IMR-90 (cell line): ENCODE results near the gene MMAB. TPM values are rescaled to one million over a fixed set of nuclear protein-coding genes. Genes with fewer than 3 reads are reported as not detected.

Experiments
- ATAC-seq: fragments of 200-7000 bp; cut with Tn5 transposase; 2 replicates; pipeline ENCODE4 v1.9.1; 2020; ENCODE audit warnings: low read depth, mild to moderate bottlenecking, moderate library complexity
- BruUV-seq: library from RNA; stranded (reverse); fragments of 400-500 nt; replicated peaks from 2 replicates; lab custom pipeline; 2021; lab: Mats Ljungman, UMichigan
- CTCF ChIA-PET: fragments of 300-600 bp; formaldehyde crosslinking; extraction: SDS; loops from one replicate; lab custom pipeline; 2021; ENCODE audit warnings: antibody characterized with exemption; lab: Yijun Ruan, JAX
- POLR2A ChIA-PET: fragments of 300-600 bp; sonication (Branson Sonifier 250); formaldehyde crosslinking; loops from one replicate; lab custom pipeline; 2022; ENCODE audit warnings: antibody characterized with exemption; ENCODE audit not compliant: unreplicated experiment; lab: Charles Lee
- DNase-seq: peaks from one replicate; pipeline ENCODE4 v3.0.0; 2013
- H2AFZ ChIP-seq: replicated peaks from 2 replicates; pipeline ENCODE3; 2013; ENCODE audit warnings: low read length, mild to moderate bottlenecking; ENCODE audit not compliant: poor library complexity
- H2AK5ac ChIP-seq: 2 replicates; pipeline ENCODE4 v1.6.1; 2013; ENCODE audit warnings: low read depth, low read length, inconsistent platforms
- H2AK9ac ChIP-seq: replicated peaks from 2 replicates; pipeline ENCODE3; 2013; ENCODE audit warnings: mild to moderate bottlenecking, low read depth, low read length, moderate library complexity; ENCODE audit not compliant: poor library complexity
- H2BK120ac ChIP-seq: 2 replicates; pipeline ENCODE4 v1.6.1; 2013; ENCODE audit warnings: low read depth, low read length, inconsistent platforms
- H2BK15ac ChIP-seq: 3 replicates; pipeline ENCODE4 v1.6.1; 2013; ENCODE audit warnings: low read depth, low read length, inconsistent platforms
- H2BK20ac ChIP-seq: 2 replicates; pipeline ENCODE4 v1.6.1; 2013; ENCODE audit warnings: low read depth, mild to moderate bottlenecking, inconsistent platforms, low read length, moderate library complexity
- H2BK5ac ChIP-seq: 2 replicates; pipeline ENCODE4 v1.6.1; 2013; ENCODE audit warnings: mild to moderate bottlenecking, low read depth, low read length, inconsistent platforms; ENCODE audit not compliant: poor library complexity, severe bottlenecking
- H3K14ac ChIP-seq: replicated peaks from 2 replicates; pipeline ENCODE4 v1.6.1; 2013; ENCODE audit warnings: low read depth, low read length, inconsistent platforms
- H3K18ac ChIP-seq: 2 replicates; pipeline ENCODE4 v1.6.1; 2013; ENCODE audit warnings: low read depth, low read length, control low read depth
- H3K23ac ChIP-seq: 2 replicates; pipeline ENCODE4 v1.6.1; 2013; ENCODE audit warnings: low read depth, low read length, inconsistent platforms
- H3K27ac ChIP-seq: 2 replicates; pipeline ENCODE4 v1.5.1; 2013; ENCODE audit warnings: mild to moderate bottlenecking, control low read depth, low read length; ENCODE audit not compliant: insufficient read depth
- H3K27me3 ChIP-seq: 2 replicates; pipeline ENCODE4 v1.6.1; 2013; ENCODE audit warnings: low read length; ENCODE audit not compliant: control insufficient read depth, insufficient read depth
- H3K36me3 ChIP-seq: 2 replicates; pipeline ENCODE4 v1.6.1; 2013; ENCODE audit warnings: low read length, mixed read lengths; ENCODE audit not compliant: control insufficient read depth, insufficient read depth
- H3K4ac ChIP-seq: 2 replicates; pipeline ENCODE4 v1.6.1; 2013; ENCODE audit warnings: low read depth, low read length, inconsistent platforms
- H3K4me1 ChIP-seq: 2 replicates; pipeline ENCODE4 v1.6.1; 2013; ENCODE audit warnings: low read length, mixed read lengths; ENCODE audit not compliant: control insufficient read depth, insufficient read depth
- H3K4me2 ChIP-seq: 2 replicates; pipeline ENCODE4 v1.6.1; 2013; ENCODE audit warnings: low read depth, mild to moderate bottlenecking, control low read depth, low read length, moderate library complexity
- H3K4me3 ChIP-seq: 2 replicates; pipeline ENCODE4 v1.5.1; 2013; ENCODE audit warnings: low read depth, mild to moderate bottlenecking, control low read depth, low read length, moderate library complexity; ENCODE audit not compliant: insufficient read depth
- H3K56ac ChIP-seq: 2 replicates; pipeline ENCODE4 v1.6.1; 2013; ENCODE audit warnings: low read length, inconsistent platforms; ENCODE audit not compliant: insufficient read depth; ENCODE audit errors: extremely low read depth
- H3K79me1 ChIP-seq, 2 experiments: 2 replicates each; pipeline ENCODE4 v1.6.1; 2013; ENCODE audit warnings: low read length in 2 of 2, inconsistent platforms in 1 of 2, low read depth in 1 of 2
- H3K9ac ChIP-seq: 2 replicates; pipeline ENCODE4 v1.6.1; 2013; ENCODE audit warnings: low read depth, low read length, control low read depth
- H3K9me1 ChIP-seq: 2 replicates; pipeline ENCODE4 v1.6.1; 2013; ENCODE audit warnings: low read length, inconsistent platforms; ENCODE audit not compliant: insufficient read depth
- H3K9me3 ChIP-seq: 2 replicates; pipeline ENCODE4 v1.6.1; 2013; ENCODE audit warnings: low read length; ENCODE audit not compliant: control insufficient read depth, insufficient read depth
- H4K20me1 ChIP-seq: 2 replicates; pipeline ENCODE4 v1.6.1; 2013; ENCODE audit warnings: low read length, inconsistent platforms; ENCODE audit not compliant: insufficient read depth
- H4K5ac ChIP-seq: 2 replicates; pipeline ENCODE4 v1.6.1; 2013; ENCODE audit warnings: mild to moderate bottlenecking, low read depth, low read length, control low read depth
- H4K8ac ChIP-seq, 2 experiments: 2 replicates each; pipeline ENCODE4 v1.6.1; 2013; ENCODE audit warnings: low read depth in 2 of 2, low read length in 2 of 2, control low read depth in 1 of 2, inconsistent platforms in 1 of 2
- H4K91ac ChIP-seq: 2 replicates; pipeline ENCODE4 v1.6.1; 2013; ENCODE audit warnings: low read depth, low read length, inconsistent platforms; ENCODE audit not compliant: insufficient read depth
- BHLHE40 ChIP-seq: fragments of 150-350 bp; IDR thresholded peaks from 2 replicates; pipeline ENCODE4 v1.6.1; 2016; ENCODE audit warnings: mild to moderate bottlenecking, low read depth, low read length
- CHD1 ChIP-seq: IDR thresholded peaks from 2 replicates; pipeline ENCODE4 v1.6.1; 2012; ENCODE audit warnings: low read depth, low read length, improper control_type of control experiment
- FOS ChIP-seq: fragments of 150-350 bp; IDR thresholded peaks from 2 replicates; pipeline ENCODE4 v1.6.1; 2016; ENCODE audit warnings: low read depth, low read length
- NFE2L2 ChIP-seq: fragments of 150-350 bp; IDR thresholded peaks from 2 replicates; pipeline ENCODE4 v1.6.1; 2016; ENCODE audit warnings: low read depth, mild to moderate bottlenecking, low read length
- POLR2A ChIP-seq: IDR thresholded peaks from 2 replicates; pipeline ENCODE4 v1.6.1; 2012; ENCODE audit warnings: mild to moderate bottlenecking, low read depth, low read length
- SMC3 ChIP-seq: fragments of 150-350 bp; IDR thresholded peaks from 2 replicates; pipeline ENCODE4 v1.6.1; 2016; ENCODE audit warnings: low read depth, mild to moderate bottlenecking, antibody characterized with exemption, low read length, moderate library complexity
- WGBS, 2 experiments: methylation state at CpG; one replicate each; pipeline versions ENCODE4 v1.1.5 to v1.1.7; 2013; ENCODE audit warnings: missing lambda C conversion rate in 2 of 2; ENCODE audit not compliant: insufficient read length in 1 of 2; ENCODE audit errors: extremely low coverage in 2 of 2; 5-methylcytosine and 5-hydroxymethylcytosine counted together
- dilution Hi-C: fragments of 300-500 bp; cut with HindIII; formaldehyde crosslinking; loops from one replicate; pipeline ENCODE4 v1.14.3; 2018; ENCODE audit warnings: low sequenced_read_pairs; ENCODE audit not compliant: unreplicated experiment
- in situ Hi-C: fragments of 300-500 bp; cut with MboI; formaldehyde crosslinking; loops from 3 replicates; pipeline ENCODE4 v1.14.3; 2019; ENCODE audit warnings: low sequenced_read_pairs, inconsistent platforms, mixed read lengths
- intact Hi-C: fragments of 100-400 bp; cut with micrococcal nuclease; formaldehyde crosslinking; loops from 2 replicates; pipeline ENCODE4 v1.10.0; 2022
- polyA plus RNA-seq, 3 experiments: library from polyadenylated mRNA; depleted of rRNA; stranded (reverse); fragments of >200 nt; gene quantifications; 2 replicates each; pipeline ENCODE4 v1.2.3, GENCODE V29; 2012; ENCODE audit warnings: low replicate concordance in 1 of 3
- total RNA-seq: library from RNA; depleted of rRNA; stranded (reverse); fragments of >200 nt; gene quantifications from 2 replicates; pipeline ENCODE4 v1.2.3, GENCODE V29; 2012

Gene MMAB
- total and polyA plus RNA-seq, 2 of the 4 experiments (the other 2 are of a cell fraction): 16.5 to 16.9 TPM

GRCh38 chr12:109611223-109611622 is 37.9 kb upstream of the MMAB start:
- H2AK9ac ChIP-seq: no peak overlapping the region
- no TSS peak for BruUV-seq
- H4K20me1 ChIP-seq: no peaks in the 10 kb centered on the region
- no peak for ATAC-seq
- no peaks in the 10 kb centered on the region for H3K9me1 ChIP-seq
- no peaks in the 10 kb centered on the region for H3K79me1 ChIP-seq
- dilution Hi-C loops: no loop called here
- H3K23ac ChIP-seq: no peak overlapping the region
- peaks cover 68% of the 10 kb centered on the region for H3K27me3 ChIP-seq
- POLR2A ChIA-PET: no interaction called here
- no peak overlapping the region for H3K18ac ChIP-seq
- no peak overlapping the region for H3K4me3 ChIP-seq
- in situ Hi-C loops: no loop called here
- no peak overlapping the region for H2BK120ac ChIP-seq
- H2BK15ac ChIP-seq: no peak overlapping the region
- H2BK5ac ChIP-seq: no peak overlapping the region
- no peaks in the 10 kb centered on the region; the same call in 1 of the 2 replicates for H3K9me3 ChIP-seq
- H4K8ac ChIP-seq: no peak overlapping the region
- H3K27ac ChIP-seq: no peak overlapping the region
- TF ChIP-seq CHD1 (no peak), NFE2L2 (no peak), FOS (no peak), SMC3 (no peak), POLR2A (no peak), BHLHE40 (no peak)
- H3K36me3 ChIP-seq: no peaks in the 10 kb centered on the region
- no peak overlapping the region for H4K5ac ChIP-seq
- H2AK5ac ChIP-seq: no peak overlapping the region
- intact Hi-C loops: no loop called here
- H2BK20ac ChIP-seq: no peak overlapping the region
- no peak overlapping the region for H3K14ac ChIP-seq
- H3K4me2 ChIP-seq: no peak overlapping the region
- no peaks in the 10 kb centered on the region for H3K4me1 ChIP-seq
- DNase-seq: no peak
- H3K9ac ChIP-seq: no peak overlapping the region
- H3K56ac ChIP-seq: no peak overlapping the region
- WGBS, 2 experiments: 64% methylated on average over 2 of the region's 10 CpGs; no CpG with 5 or more reads in 1 of the 2 experiments
- H3K4ac ChIP-seq: no peak overlapping the region
- no peak overlapping the region for H2AFZ ChIP-seq
- CTCF ChIA-PET: no interaction called here
- no peak overlapping the region for H4K91ac ChIP-seq
